Hepatocyte (in vitro differentiated cells): ENCODE data around the gene AFAP1. TPM values are rescaled to one million over a fixed set of nuclear protein-coding genes. Genes with fewer than 3 reads are reported as not detected.

Experiments used
- DNase-seq: peaks from one replicate; pipeline ENCODE4 v3.0.0-alpha.2; 2016; ENCODE audit warnings: low spot score
- H2AFZ ChIP-seq: fragments of 200-600 bp; sonication (generic); 2 replicates; pipeline ENCODE4 v1.6.0; 2016; ENCODE audit warnings: antibody characterized with exemption, mild to moderate bottlenecking
- H3K27ac ChIP-seq: fragments of 200-600 bp; sonication (generic); 2 replicates; pipeline ENCODE4 v1.5.1; 2016; ENCODE audit warnings: mild to moderate bottlenecking
- H3K27me3 ChIP-seq: fragments of 200-600 bp; sonication (generic); 2 replicates; pipeline ENCODE4 v1.6.1; 2016
- H3K36me3 ChIP-seq: fragments of 200-600 bp; sonication (generic); replicated peaks from 2 replicates; pipeline ENCODE4 v1.5.1; 2016; ENCODE audit warnings: low read depth; ENCODE audit not compliant: insufficient read depth
- H3K4me1 ChIP-seq: fragments of 200-600 bp; sonication (generic); 2 replicates; pipeline ENCODE4 v1.5.1; 2016; ENCODE audit warnings: mild to moderate bottlenecking, moderate library complexity; ENCODE audit not compliant: insufficient read depth
- H3K4me2 ChIP-seq: fragments of 200-600 bp; sonication (generic); 2 replicates; pipeline ENCODE4 v1.6.0; 2016
- H3K4me3 ChIP-seq: fragments of 200-600 bp; sonication (generic); 2 replicates; pipeline ENCODE4 v1.5.1; 2016; ENCODE audit warnings: mild to moderate bottlenecking
- H3K79me2 ChIP-seq: fragments of 200-600 bp; sonication (generic); 2 replicates; pipeline ENCODE4 v1.6.0; 2017; ENCODE audit warnings: mild to moderate bottlenecking
- H3K9me2 ChIP-seq: fragments of 200-600 bp; sonication (generic); replicated peaks from 2 replicates; pipeline ENCODE4 v1.6.0; 2017; ENCODE audit warnings: mild to moderate bottlenecking; ENCODE audit not compliant: insufficient read depth
- H3K9me3 ChIP-seq: fragments of 200-600 bp; sonication (generic); 2 replicates; pipeline ENCODE4 v1.5.1; 2016; ENCODE audit warnings: low read depth, mild to moderate bottlenecking
- H4K20me1 ChIP-seq: fragments of 200-600 bp; sonication (generic); 2 replicates; pipeline ENCODE4 v1.6.0; 2016; ENCODE audit warnings: mild to moderate bottlenecking; ENCODE audit not compliant: insufficient read depth, poor library complexity, severe bottlenecking
- EZH2 ChIP-seq: fragments of 200-600 bp; sonication (generic); IDR thresholded peaks from 2 replicates; pipeline ENCODE4 v1.6.1; 2016; ENCODE audit warnings: antibody characterized with exemption, mild to moderate bottlenecking, borderline replicate concordance
- EZH2phosphoT487 ChIP-seq: fragments of 200-600 bp; sonication (generic); IDR thresholded peaks from one replicate; pipeline ENCODE4 v1.6.1; 2018; ENCODE audit warnings: antibody characterized with exemption, mild to moderate bottlenecking, low read depth, moderate library complexity; ENCODE audit not compliant: unreplicated experiment, severe bottlenecking
- WGBS: methylation state at CpG from one replicate; pipeline ENCODE4 v1.1.6; 2016; ENCODE audit warnings: low lambda C conversion rate; ENCODE audit errors: missing lambda C conversion rate; 5-methylcytosine and 5-hydroxymethylcytosine counted together
- polyA plus RNA-seq: library from polyadenylated mRNA; unstranded; fragments of >200 nt; fragmentation: Nextera tagmentation; extraction: Ambion mirVana; gene quantifications from 2 replicates; pipeline ENCODE4 v1.2.1, GENCODE V29; 2016
- total RNA-seq: library from RNA; depleted of rRNA; stranded (reverse); fragments of >200 nt; gene quantifications from 2 replicates; pipeline ENCODE4 v1.2.3, GENCODE V29; 2014
- TF ChIP-seq, protein P1 (sequence below): fragments of 200-600 bp; sonication (generic); IDR thresholded peaks from 2 replicates; pipeline ENCODE4 v1.5.1; 2016; ENCODE audit warnings: antibody characterized with exemption, mild to moderate bottlenecking; ENCODE audit not compliant: poor library complexity

The AFAP1 gene
- total and polyA plus RNA-seq, 2 experiments from 2014 or later = 9.3 to 16.2 TPM

DNA sequence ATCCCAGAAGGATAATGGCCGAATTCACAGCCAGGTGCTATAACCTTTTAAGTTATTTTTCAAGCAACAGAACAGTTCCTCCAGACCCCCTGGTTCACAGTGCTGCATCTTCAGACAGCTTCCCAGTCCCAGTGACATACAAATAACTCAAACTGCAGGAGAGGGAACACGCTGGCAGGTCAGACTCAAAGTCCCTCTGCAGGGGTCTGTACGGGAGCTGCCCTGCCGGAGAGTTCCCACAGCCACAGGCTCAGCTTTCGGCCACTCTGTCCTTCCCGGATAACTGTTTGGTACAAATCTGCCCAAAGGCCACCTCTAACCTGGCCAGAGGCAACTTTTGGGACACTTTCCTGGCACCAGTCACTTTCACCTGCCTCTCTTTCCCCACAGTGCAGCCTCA lies 230.2 kb downstream of the AFAP1 start:
- Histone ChIP-seq H3K4me3 (no peak overlapping the region), H3K27ac (no peak overlapping the region), H3K36me3 (no peaks in the 10 kb centered on the region), H3K79me2 (no peaks in the 10 kb centered on the region), H3K9me3 (no peaks in the 10 kb centered on the region), H3K27me3 (no peaks in the 10 kb centered on the region), H3K4me1 (no peaks in the 10 kb centered on the region), H2AFZ (no peak overlapping the region), H4K20me1 (no peaks in the 10 kb centered on the region), H3K4me2 (no peak overlapping the region), H3K9me2 (no peaks in the 10 kb centered on the region)
- no peak for DNase-seq
- TF ChIP-seq EZH2phosphoT487 = no peak
- TF ChIP-seq, protein P1, sequence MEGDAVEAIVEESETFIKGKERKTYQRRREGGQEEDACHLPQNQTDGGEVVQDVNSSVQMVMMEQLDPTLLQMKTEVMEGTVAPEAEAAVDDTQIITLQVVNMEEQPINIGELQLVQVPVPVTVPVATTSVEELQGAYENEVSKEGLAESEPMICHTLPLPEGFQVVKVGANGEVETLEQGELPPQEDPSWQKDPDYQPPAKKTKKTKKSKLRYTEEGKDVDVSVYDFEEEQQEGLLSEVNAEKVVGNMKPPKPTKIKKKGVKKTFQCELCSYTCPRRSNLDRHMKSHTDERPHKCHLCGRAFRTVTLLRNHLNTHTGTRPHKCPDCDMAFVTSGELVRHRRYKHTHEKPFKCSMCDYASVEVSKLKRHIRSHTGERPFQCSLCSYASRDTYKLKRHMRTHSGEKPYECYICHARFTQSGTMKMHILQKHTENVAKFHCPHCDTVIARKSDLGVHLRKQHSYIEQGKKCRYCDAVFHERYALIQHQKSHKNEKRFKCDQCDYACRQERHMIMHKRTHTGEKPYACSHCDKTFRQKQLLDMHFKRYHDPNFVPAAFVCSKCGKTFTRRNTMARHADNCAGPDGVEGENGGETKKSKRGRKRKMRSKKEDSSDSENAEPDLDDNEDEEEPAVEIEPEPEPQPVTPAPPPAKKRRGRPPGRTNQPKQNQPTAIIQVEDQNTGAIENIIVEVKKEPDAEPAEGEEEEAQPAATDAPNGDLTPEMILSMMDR = no peak
- no peak for TF ChIP-seq EZH2
- 93% methylated on average over 6 of the region's 6 CpGs for WGBS

DNA sequence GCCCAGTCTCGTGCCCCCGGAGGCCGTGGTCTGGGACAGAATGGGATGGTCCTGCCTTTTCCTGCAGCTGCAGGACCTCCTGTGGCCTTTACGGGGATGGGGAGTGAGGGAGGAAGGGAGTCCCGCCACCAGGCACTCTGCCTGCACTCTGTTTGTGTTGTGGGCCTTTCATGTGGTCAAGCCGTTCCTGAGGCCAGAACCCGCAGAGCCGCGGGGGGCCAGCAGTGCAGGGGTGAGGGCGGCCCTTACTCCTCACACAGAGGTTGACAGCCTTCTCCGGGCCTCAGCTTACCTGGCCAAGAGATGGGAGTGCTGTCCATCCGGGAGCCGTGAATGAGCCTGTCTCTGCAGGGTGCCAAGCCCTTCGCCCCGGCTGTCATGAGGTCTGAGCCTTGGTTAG lies 230.7 kb downstream of the AFAP1 start:
- Histone ChIP-seq H3K27ac (no peak overlapping the region), H2AFZ (no peak overlapping the region), H3K4me2 (no peak overlapping the region), H3K79me2 (no peaks in the 10 kb centered on the region), H3K9me3 (no peaks in the 10 kb centered on the region), H3K36me3 (no peaks in the 10 kb centered on the region), H3K4me3 (no peak overlapping the region), H4K20me1 (no peaks in the 10 kb centered on the region), H3K9me2 (no peaks in the 10 kb centered on the region), H3K4me1 (no peaks in the 10 kb centered on the region), H3K27me3 (no peaks in the 10 kb centered on the region)
- TF ChIP-seq EZH2 (no peak), EZH2phosphoT487 (no peak)
- TF ChIP-seq, protein P1 = no peak
- DNase-seq = no peak
- WGBS = 75% methylated on average over 15 of the region's 15 CpGs

Other genes with a start within 250 kb of the AFAP1 start
- 0.68 and 1.7 TPM in 2 replicates for gene ABLIM2, start 219.0 kb upstream of the AFAP1 start, total RNA-seq
- gene ABLIM2, start 219.0 kb upstream of the AFAP1 start, polyA plus RNA-seq = 2.0 and 3.3 TPM in 2 replicates